Stimulated activated CD4-positive, alpha-beta T cell treated with anti-CD3 and anti-CD28 coated beads, Interleukin-2, amount 100 ng/mL, for 4 hours (primary cell): ENCODE data around the gene CAMK2N2.
"Not testable (repeated sequence)": the region's sequence is repeated elsewhere in the genome, so short reads cannot be mapped to it uniquely, and the experiment has no call there.

ENCODE experiments used
- DNase-seq: peaks from one replicate; pipeline ENCODE4 v3.0.0-alpha.2; 2020; ENCODE audit warnings: low read depth

Gene CAMK2N2

DNA sequence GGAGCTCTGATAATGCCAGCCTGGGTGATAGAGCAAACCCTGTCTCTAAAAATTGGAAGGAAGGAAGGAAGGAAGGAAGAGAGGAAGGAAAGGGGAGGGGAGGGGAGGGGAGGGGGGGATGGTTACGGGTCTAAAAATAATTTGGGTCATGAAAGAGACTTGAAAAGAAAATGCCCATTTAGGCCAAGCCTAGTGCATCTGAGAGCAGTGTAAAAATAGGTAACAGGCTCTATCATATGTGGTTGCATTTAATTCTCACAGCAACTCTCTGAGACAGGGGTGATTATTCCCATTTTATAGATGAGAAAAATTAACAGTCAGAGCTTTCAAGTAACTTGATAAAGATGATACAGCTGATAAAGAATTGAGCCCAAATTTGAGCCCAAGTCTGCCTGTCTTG is 10.9 kb upstream of the CAMK2N2 start:
- DNase-seq: no peak

GRCh38 chr3:184267249-184267648 is 5.9 kb upstream of the CAMK2N2 start:
- not testable (repeated sequence) for DNase-seq

DNA sequence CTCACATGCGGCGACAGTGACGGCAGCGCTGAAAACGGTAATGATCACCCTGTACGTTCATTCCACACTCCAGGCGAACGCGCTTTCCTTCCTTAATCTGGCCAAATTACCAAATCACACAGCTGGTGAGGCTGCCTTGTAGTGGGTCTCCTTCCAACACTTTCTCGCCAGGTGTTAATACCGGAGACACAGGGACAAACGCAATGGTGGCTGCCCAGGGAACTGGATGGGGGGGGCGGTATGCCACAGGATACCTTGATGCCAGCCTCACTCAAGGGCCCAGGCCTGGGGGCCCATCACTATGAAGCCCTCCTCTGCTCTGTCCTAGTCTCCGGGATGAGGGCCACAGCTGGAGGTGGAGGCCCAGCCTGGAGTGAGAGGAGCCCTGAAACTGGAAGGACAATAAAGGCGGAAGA is 1.4 kb upstream of the CAMK2N2 start:
- DNase-seq: no peak

DNA sequence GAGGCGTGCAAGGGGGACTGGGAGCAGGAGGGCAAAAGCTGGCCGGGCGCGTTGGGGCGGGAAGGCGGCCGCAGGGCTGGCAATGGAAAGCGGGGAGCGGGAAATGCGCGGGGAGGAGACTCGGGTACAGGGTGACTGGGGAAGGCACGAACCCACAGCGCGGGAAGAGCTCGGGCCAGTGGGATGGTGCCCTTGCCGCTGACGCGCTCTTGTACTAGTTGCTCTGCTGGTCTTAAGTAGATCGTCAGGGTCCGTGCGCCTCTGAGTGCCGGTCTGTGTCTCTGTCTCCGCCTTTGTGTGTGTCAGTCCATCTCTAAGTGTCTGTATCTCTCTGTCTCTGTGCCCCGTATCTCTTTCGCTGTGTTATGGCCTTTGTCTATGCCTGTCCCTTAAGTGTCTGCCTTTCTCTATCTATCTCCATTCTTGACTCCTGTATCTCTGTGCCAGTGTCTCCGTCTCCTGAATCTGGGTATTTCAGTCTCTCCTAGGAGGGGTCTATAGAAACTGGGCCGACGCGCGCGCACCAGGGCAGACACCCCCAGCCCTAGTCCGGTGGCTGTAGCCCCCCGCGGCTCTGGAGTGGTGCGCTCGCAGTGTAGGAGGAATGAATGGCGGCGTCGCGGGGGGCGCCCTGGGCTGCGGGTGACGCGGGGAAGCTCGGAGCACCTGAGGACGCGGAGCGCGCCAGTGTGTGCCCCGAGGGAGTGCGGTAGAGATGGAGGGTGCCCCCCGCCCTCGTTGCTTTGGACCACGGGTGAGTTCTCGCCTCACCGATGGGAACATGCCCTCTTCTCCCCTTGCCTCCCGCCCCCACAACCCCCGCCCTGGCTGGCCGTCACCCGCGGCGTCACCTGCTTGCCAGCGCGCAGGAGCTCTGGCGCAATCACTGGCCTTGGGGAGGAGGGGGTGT is 756 bp upstream of the CAMK2N2 start:
- no peak for DNase-seq

- DNase-seq: no peak
Measured at GRCh38 chr3:184260724-184261269, 556 bp downstream of the CAMK2N2 start.

GRCh38 chr3:184259878-184260723 is 1.3 kb downstream of the CAMK2N2 start:
- no peak for DNase-seq

DNA sequence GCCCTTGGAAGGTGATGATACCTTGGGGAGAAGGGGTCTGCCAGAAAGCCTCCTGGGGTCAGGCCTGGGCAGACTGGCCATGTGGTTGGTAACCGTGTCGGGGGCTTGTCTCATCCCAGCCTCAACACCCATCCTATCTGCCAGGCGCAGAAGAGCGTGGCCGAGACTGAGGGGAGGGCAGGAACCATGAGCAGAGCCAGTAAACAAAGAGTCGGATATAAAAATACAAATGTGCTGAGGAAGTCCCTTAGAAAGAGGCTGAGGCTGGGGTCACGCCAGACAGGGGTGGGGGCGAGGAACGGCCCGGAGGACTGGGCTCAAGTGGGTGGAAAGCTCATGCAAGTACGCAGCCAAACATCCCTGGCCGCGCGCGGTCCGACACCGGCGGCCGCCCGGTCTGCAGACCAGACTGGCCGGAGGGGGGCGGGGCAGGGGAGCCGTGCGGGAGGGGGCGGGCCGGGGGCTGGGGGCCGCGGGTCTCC is 1.9 kb downstream of the CAMK2N2 start:
- DNase-seq: no peak

DNA sequence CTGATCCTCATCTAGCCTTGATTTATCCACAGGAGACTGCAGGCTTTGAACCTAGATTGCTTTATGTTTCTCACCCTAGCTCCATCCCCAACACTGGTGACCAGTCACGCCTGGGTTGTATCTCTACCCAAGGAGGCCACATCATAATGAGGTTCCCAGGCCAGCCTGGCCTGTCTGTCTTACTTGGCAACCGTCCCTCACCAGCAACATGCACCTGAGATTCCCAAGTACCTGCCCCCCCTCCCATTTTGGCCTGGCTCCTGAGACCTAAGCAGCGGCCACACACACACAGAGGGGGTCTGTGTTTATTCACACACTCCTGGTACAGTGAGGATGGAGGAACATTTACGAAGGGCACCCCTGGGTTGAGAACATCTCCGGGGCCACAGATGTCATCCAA is 2.4 kb downstream of the CAMK2N2 start:
- DNase-seq: no peak

DNA sequence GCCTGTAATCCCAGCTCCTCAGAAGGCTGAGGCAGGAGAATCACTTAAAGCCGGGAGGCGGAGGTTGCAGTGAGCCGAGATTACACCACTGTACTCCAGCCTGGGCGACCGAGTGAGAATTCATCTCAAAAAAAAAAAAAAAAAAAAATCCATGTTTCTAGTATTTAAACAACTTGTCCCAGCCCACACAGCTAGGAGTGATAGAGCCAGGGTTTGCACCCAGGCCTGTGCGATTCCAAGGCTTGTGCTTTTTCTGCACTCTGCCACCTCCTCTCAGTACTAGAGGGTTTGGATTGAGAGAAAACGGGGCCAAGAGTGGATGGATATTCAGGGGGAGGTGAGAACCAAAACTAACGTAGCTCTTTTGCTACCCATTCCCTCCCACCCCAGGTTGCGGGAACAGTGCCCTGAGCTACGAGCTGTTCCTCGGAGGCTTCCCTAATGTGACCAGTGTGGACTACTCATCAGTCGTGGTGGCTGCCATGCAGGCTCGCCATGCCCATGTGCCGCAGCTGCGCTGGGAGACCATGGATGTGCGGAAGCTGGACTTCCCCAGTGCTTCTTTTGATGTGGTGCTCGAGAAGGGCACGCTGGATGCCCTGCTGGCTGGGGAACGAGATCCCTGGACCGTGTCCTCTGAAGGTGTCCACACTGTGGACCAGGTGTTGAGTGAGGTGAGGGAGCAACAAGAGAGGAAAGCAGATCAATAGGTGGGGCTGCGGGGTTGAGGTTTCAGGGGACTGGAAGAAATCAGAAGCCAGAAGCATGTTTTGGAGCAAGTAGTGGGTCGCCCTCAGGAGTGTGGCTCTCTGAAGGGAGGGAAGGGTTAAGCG is 4.1 kb downstream of the CAMK2N2 start:
- no peak for DNase-seq

DNA sequence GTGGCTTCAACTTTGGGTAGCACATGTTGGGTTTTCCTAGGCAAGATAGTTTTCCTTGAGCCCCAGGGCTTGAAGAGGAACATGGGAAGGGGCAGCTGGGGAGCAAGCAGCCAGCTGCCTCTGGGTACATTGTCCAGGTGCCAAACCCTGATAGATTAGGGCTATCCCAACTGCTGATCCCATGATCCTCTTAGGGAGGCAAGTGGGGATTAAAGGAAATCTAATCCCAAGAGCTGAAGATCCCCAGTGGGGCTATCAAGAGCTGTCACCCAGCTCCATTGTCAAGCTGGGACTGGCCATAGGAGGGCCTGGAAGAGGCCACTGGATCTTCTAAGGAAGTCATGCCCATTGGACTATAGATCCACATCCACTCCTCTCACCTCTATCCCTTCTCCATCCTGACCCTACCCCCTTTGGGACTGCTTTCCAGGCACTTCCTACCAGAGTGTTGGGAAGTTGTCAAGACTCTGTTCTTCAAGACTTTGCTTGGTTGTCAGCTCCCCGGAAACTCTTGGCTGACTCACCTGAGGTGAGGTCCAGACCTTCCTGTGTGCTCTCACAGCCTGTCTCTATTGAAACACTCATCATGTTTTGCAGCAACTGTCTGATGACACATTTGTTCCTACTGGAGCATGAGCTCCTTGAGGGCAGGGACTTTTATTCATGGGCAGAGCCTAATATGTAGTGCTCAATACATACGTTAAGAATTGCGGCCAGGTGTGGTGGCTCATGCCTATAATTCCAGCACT is 5.9 kb downstream of the CAMK2N2 start:
- DNase-seq: no peak

- peak; percentile 85 for DNase-seq
Measured at GRCh38 chr3:184250167-184250828, 11.1 kb downstream of the CAMK2N2 start.

DNA sequence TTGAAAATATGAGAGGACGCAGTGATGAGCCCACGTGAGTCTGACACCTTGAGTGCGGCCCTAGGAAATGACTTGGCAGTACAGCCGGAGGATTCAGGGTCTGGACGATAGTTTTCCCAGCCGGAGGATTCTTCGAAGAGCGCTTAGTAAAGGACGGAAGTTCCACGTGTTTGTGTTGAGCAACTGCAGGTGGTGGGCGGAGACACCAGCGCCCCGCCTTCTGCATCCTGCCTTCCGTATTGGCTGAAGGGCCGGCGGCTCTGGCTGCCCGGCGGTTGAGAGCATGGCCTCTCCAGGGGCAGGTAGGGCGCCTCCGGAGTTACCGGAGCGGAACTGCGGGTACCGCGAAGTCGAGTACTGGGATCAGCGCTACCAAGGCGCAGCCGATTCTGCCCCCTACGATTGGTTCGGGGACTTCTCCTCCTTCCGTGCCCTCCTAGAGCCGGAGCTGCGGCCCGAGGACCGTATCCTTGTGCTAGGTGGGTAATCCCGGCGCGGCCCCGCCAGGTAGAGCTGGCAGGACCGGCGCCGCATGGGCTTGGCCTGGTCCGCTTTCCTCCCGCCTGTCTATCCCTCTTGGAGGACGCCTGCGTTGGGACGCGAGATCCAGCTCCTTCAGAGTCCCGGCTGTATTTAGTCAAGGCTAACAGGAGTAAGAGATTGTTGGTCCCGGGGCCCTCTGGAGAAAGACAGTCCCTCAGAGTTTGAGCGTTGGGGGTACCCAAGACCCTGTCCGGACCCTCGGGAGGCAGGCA is 11.8 kb downstream of the CAMK2N2 start, which contains the start of gene EEF1AKMT4:
Gene EEF1AKMT4 (plus strand): TSS at position 261 of the 755 bp plus-strand sequence. CDS start 23 bp downstream, at position 284.
- DNase-seq: peak; percentile 93

DNA sequence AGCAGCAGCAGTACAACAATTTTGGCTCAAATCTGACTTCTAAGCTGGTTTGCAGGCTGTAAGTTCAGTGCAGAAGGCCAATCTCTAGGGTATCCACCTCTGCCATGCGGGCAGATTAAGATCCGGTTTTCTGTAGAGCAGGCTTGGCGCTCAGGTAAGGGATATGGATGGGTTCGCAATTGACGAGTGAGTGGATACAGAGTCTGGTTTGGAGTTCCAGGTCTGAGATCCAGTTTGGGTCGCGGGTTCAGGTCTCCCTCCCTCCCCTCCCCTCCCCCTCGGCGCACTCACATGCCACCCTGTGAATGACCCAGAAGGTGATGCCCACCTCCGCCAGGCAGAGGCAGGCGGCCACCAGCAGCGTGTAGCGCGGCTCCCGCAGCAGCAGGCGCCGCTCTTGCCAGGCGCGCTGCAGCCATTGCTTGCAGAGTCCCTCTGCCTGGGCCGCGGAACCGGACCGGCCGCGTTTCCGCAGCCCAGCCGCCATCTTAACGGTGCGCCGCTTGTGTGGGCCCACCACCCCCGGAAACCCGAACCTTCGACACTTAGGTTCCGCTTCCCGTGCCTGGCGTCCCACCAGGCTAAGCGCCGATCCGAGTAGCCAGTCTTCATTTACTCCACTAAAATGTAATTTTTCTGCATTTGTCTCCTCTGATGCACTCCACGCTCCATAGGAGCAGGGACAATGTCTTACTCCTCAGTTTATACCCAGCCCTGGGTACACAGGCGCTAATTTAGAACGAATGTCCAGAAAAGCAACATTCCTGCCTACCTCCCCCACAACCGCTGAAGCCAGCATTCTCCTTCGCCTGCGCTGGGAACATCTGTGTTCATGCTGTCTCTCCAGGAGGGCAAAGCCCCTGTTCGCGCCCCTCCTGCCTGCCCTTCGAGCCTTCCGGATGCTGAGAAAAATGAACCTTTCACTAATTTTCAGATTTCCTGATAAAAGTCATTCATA is 12.6 kb downstream of the CAMK2N2 start, which contains the start of gene ALG3:
Gene ALG3 (minus strand): TSS at position 509 of the 958 bp plus-strand sequence. CDS start 22 bp downstream, at position 487.
- peak; percentile 80 for DNase-seq

DNA sequence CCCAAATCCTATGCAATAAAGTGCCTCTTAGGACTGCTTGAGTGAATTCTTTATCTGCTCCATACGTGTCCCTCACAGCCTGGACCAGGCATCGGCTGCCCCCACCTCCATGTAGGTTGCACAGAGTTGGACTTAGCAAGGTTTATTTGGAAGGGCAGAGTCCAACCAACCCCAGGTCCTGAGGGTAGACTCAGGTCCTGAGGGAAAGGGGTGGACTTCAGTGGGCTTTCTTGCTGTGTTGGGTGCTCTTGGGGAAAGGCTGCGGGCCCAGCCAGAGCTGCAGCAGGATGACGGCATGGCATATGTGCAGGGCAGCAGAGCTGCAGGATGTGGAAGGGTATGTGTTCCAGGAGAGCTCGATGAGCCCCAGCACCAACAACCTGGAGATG is 19.1 kb downstream of the CAMK2N2 start:
- no peak for DNase-seq

GRCh38 chr3:184241447-184242296 is 19.7 kb downstream of the CAMK2N2 start:
- DNase-seq: no peak

DNA sequence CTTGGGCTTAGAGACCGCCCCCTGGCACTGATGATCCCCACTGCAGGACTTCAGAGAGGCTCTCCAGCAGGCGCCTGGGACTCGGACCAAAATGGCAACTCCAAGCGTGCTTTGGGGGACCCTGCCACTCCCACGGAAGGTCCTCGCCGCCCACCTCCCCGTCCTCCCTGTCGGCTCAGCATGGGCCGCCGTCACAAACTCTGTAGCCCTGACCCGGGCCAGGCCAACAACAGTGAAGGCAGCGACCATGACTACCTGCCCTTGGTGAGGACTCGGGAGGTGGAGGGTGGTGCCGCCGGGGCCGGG is 20.3 kb downstream of the CAMK2N2 start:
- no peak for DNase-seq

DNA sequence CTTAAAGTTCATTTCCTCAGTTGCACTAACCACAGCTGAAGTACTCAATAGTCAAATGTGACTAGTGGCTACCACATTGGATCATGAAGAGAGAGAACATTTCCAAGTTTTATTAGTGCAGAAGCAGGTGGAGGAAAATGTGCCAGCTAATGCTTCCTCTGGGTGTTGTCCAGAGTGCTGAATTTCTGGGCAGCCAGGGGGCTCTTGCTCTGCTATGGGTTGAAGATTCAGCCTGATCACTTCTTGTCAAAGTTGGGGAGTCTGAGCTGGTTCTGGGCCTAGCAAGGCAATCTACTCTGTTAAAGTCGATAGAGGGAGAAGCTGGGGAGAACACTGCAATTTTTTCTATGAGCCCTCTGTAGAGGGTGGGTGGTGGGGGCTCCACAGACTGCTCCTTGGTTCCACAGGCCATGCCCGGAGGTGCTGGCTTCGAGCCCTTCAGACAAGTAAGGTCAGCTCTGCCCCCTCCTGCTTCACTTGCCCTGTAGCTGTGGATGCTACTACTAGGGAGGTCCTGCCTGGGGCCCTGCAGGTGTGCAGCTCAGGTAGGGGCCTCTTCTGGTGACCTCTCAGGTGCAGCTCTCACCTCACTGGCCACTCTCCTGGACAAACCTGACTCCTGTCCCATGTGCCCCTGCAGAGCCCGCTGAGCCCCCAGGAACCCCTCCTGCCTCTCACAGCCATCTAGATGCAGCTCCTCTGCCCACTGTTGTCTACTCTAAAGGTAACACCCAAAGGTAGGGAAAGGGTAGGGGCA is 20.8 kb downstream of the CAMK2N2 start:
- no peak for DNase-seq
